AG09319 (cell line): Measurements from ENCODE around the gene GALNT2.

Experiments
- DNase-seq: peaks from one replicate; pipeline ENCODE4 v3.0.0-alpha.2; 2010; ENCODE audit warnings: low read depth; ENCODE audit errors: extremely low read depth
- CTCF ChIP-seq: IDR thresholded peaks from 2 replicates; pipeline ENCODE4 v1.5.1; 2011; ENCODE audit warnings: low read depth, mild to moderate bottlenecking, inconsistent platforms, low read length, moderate library complexity

GALNT2 gene

GRCh38 chr1:230260831-230261230, 193.8 kb downstream of the GALNT2 start:
- no peak for DNase-seq
- no peak for TF ChIP-seq CTCF

GRCh38 chr1:230261928-230262650, 195.1 kb downstream of the GALNT2 start:
- no peak for TF ChIP-seq CTCF
- DNase-seq = no peak

- TF ChIP-seq CTCF = no peak
- no peak for DNase-seq
Measured at GRCh38 chr1:230262867-230263567, 196.0 kb downstream of the GALNT2 start.

GRCh38 chr1:230263568-230264195, 196.6 kb downstream of the GALNT2 start:
- DNase-seq = no peak
- TF ChIP-seq CTCF = no peak

GRCh38 chr1:230264342-230264741, 197.3 kb downstream of the GALNT2 start:
- no peak for DNase-seq
- TF ChIP-seq CTCF = no peak

- no peak for DNase-seq
- no peak for TF ChIP-seq CTCF
Measured at GRCh38 chr1:230265200-230266115, 198.4 kb downstream of the GALNT2 start.
